ENCODE data around the gene NECAB2.

NECAB2 gene

GRCh38 chr16:83968306-83968851 is 335 bp downstream of the NECAB2 start:
- no peak for DNase-seq

GRCh38 chr16:83968891-83969649 is 1.0 kb downstream of the NECAB2 start:
- no peak for DNase-seq

GRCh38 chr16:83969771-83970429 is 1.9 kb downstream of the NECAB2 start:
- no peak for DNase-seq

GRCh38 chr16:83970430-83970815 is 2.4 kb downstream of the NECAB2 start:
- DNase-seq, result no peak

- no peak for DNase-seq
Measured at GRCh38 chr16:83971165-83972130, 3.4 kb downstream of the NECAB2 start.

GRCh38 chr16:83972256-83973008 is 4.4 kb downstream of the NECAB2 start:
- no peak for DNase-seq

- no peak for DNase-seq
Measured at GRCh38 chr16:83973077-83973476, 5.0 kb downstream of the NECAB2 start.

GRCh38 chr16:83973581-83974385 is 5.7 kb downstream of the NECAB2 start:
- DNase-seq, result no peak

GRCh38 chr16:83974475-83974874 is 6.4 kb downstream of the NECAB2 start:
- DNase-seq, result no peak

- DNase-seq, result no peak
Measured at GRCh38 chr16:83975590-83976260, 7.7 kb downstream of the NECAB2 start.

- no peak for DNase-seq
Measured at GRCh38 chr16:83977056-83977815, 9.2 kb downstream of the NECAB2 start.

- DNase-seq, result no peak
Measured at GRCh38 chr16:83978401-83978904, 10.4 kb downstream of the NECAB2 start.

- no peak for DNase-seq
Measured at GRCh38 chr16:83979441-83979840, 11.4 kb downstream of the NECAB2 start.

GRCh38 chr16:83980794-83981193 is 12.8 kb downstream of the NECAB2 start:
- DNase-seq, result no peak

GRCh38 chr16:83981799-83982198 is 13.8 kb downstream of the NECAB2 start:
- DNase-seq, result no peak

- DNase-seq, result no peak
Measured at GRCh38 chr16:83983491-83983890, 15.4 kb downstream of the NECAB2 start.

- DNase-seq, result no peak
Measured at GRCh38 chr16:83989300-83989699, 21.3 kb downstream of the NECAB2 start.

- no peak for DNase-seq
Measured at GRCh38 chr16:83990492-83990891, 22.4 kb downstream of the NECAB2 start.

- no peak for DNase-seq
Measured at GRCh38 chr16:83992624-83993023, 24.6 kb downstream of the NECAB2 start.

GRCh38 chr16:83994087-83994486 is 26.0 kb downstream of the NECAB2 start:
- DNase-seq, result no peak

Measured in NCI-H446 (cell line).